GM18873 (cell line): ENCODE data around the gene CELSR1.

Experiments
- ATAC-seq: cut with Tn5 transposase; IDR thresholded peaks from one replicate; pipeline ENCODE4 v1.9.1; 2021; ENCODE audit warnings: mild to moderate bottlenecking, moderate library complexity, moderate number of reproducible peaks; ENCODE audit not compliant: unreplicated experiment, low FRiP score

The CELSR1 gene

GRCh38 chr22:46388647-46389046 is 148.8 kb downstream of the CELSR1 start:
- ATAC-seq: no peak

- no peak for ATAC-seq
Observed at GRCh38 chr22:46387748-46388147, 149.7 kb downstream of the CELSR1 start.

- no peak for ATAC-seq
Observed at GRCh38 chr22:46386312-46386711, 151.1 kb downstream of the CELSR1 start.

- no peak for ATAC-seq
Observed at GRCh38 chr22:46382524-46382923, 154.9 kb downstream of the CELSR1 start.

- no peak for ATAC-seq
Observed at GRCh38 chr22:46381731-46382130, 155.7 kb downstream of the CELSR1 start.

GRCh38 chr22:46381142-46381541 is 156.3 kb downstream of the CELSR1 start:
- ATAC-seq: no peak

- no peak for ATAC-seq
Observed at GRCh38 chr22:46380581-46380980, 156.8 kb downstream of the CELSR1 start.

- ATAC-seq: no peak
Observed at GRCh38 chr22:46380069-46380468, 157.4 kb downstream of the CELSR1 start.

GRCh38 chr22:46379066-46379930 is 158.1 kb downstream of the CELSR1 start:
- ATAC-seq: no peak

GRCh38 chr22:46378426-46379065 is 158.9 kb downstream of the CELSR1 start:
- no peak for ATAC-seq

GRCh38 chr22:46377525-46378425 is 159.6 kb downstream of the CELSR1 start:
- ATAC-seq: no peak

GRCh38 chr22:46376908-46377524 is 160.4 kb downstream of the CELSR1 start:
- no peak for ATAC-seq

GRCh38 chr22:46376111-46376510 is 161.3 kb downstream of the CELSR1 start:
- ATAC-seq: no peak

- no peak for ATAC-seq
Observed at GRCh38 chr22:46374663-46375474, 162.6 kb downstream of the CELSR1 start.

GRCh38 chr22:46373921-46374662 is 163.3 kb downstream of the CELSR1 start:
- ATAC-seq: no peak

GRCh38 chr22:46373159-46373558 is 164.3 kb downstream of the CELSR1 start:
- no peak for ATAC-seq

- no peak for ATAC-seq
Observed at GRCh38 chr22:46372686-46373085, 164.7 kb downstream of the CELSR1 start.

- ATAC-seq: no peak
Observed at GRCh38 chr22:46371623-46372226, 165.7 kb downstream of the CELSR1 start.
